ENCODE results near the gene PCSK2. TPM values are rescaled to one million over a fixed set of nuclear protein-coding genes. Genes with fewer than 3 reads are reported as not detected.

Gene PCSK2
- total and polyA plus RNA-seq, 4 donors: 0.08 to 0.14 (median 0.09) TPM; not detected in 1

GRCh38 chr20:17320456-17320855 is 93.6 kb downstream of the PCSK2 start:
- H3K9me3 ChIP-seq (ENCODE audit: control insufficient read depth in 4 of 4, low read length in 3 of 4): peaks cover 0 to 11% (median 0%) of the 10 kb centered on the region in 4 donors
- WGBS: 76% methylated on average over 2 of the region's 2 CpGs
- H3K27me3 ChIP-seq (ENCODE audit: control insufficient read depth in 4 of 4, insufficient read depth in 4 of 4, low read length in 3 of 4): peaks cover 0 to 6% (median 2%) of the 10 kb centered on the region in 4 donors
- no peak overlapping the region for H3K9ac ChIP-seq (ENCODE audit: low read depth in 1 of 2, low read length in 2 of 2)
- no peak for DNase-seq (ENCODE audit: low spot score)
- no peak for TF ChIP-seq MAX (IDR thresholded peaks at IDR 0.05)
- H3K36me3 ChIP-seq (ENCODE audit: control insufficient read depth in 4 of 4, insufficient read depth in 3 of 4, low read depth in 1 of 4, low read length in 3 of 4): no peaks in the 10 kb centered on the region
- peaks cover 0 to 1% (median 0%) of the 10 kb centered on the region in 4 donors for H3K4me1 ChIP-seq (ENCODE audit: control insufficient read depth in 4 of 4, insufficient read depth in 4 of 4, low read length in 3 of 4)
- no peak overlapping the region for H3K4me3 ChIP-seq (ENCODE audit: low read depth in 1 of 3, low read length in 3 of 3)
- H3K27ac ChIP-seq (ENCODE audit: low read depth in 1 of 2, low read length in 2 of 2): no peak overlapping the region

- TF ChIP-seq GABPA (IDR thresholded peaks at IDR 0.05 in 1 of 2, conservative IDR thresholded peaks at IDR 0.05 in 1 of 2): no peak
- TF ChIP-seq TAF1 (conservative IDR thresholded peaks at IDR 0.05): no peak
- no peak for TF ChIP-seq RXRA (IDR thresholded peaks at IDR 0.05)
- TF ChIP-seq EGR1 (IDR thresholded peaks at IDR 0.05; ENCODE audit: low read depth in 2 of 2): no peak
- no peak for TF ChIP-seq NR2F2 (IDR thresholded peaks at IDR 0.05)
- no peak for TF ChIP-seq YY1 (IDR thresholded peaks at IDR 0.05)
- TF ChIP-seq CTCF (IDR thresholded peaks at IDR 0.05; ENCODE audit: low read depth, low read length, missing input control): no peak
- TF ChIP-seq ZBTB33 (IDR thresholded peaks at IDR 0.05): no peak
- no peak for TF ChIP-seq SP1 (IDR thresholded peaks at IDR 0.05)
- no peak for TF ChIP-seq RAD21 (IDR thresholded peaks at IDR 0.05)
- no peak for TF ChIP-seq FOXA1 (IDR thresholded peaks at IDR 0.05)
- no peak for TF ChIP-seq REST (IDR thresholded peaks at IDR 0.05)
- no peak for TF ChIP-seq MAX (IDR thresholded peaks at IDR 0.05)
- no peak for TF ChIP-seq HNF4A (conservative IDR thresholded peaks at IDR 0.05)
- TF ChIP-seq JUND (IDR thresholded peaks at IDR 0.05): no peak
- TF ChIP-seq FOXA2 (IDR thresholded peaks at IDR 0.05): no peak
- no peak for TF ChIP-seq HNF4G (IDR thresholded peaks at IDR 0.05)
- TF ChIP-seq, protein P1, sequence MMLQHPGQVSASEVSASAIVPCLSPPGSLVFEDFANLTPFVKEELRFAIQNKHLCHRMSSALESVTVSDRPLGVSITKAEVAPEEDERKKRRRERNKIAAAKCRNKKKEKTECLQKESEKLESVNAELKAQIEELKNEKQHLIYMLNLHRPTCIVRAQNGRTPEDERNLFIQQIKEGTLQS (IDR thresholded peaks at IDR 0.05): no peak
Observed at GRCh38 chr20:17326096-17326495, 99.3 kb downstream of the PCSK2 start.

More at GRCh38 chr20:17326096-17326495, 99.3 kb downstream of the PCSK2 start:
- DNase-seq (ENCODE audit: low spot score): no peak
- H3K9ac ChIP-seq (ENCODE audit: low read depth in 1 of 2, low read length in 2 of 2): no peak overlapping the region
- peaks cover 0 to 11% (median 1%) of the 10 kb centered on the region in 4 donors for H3K27me3 ChIP-seq (ENCODE audit: control insufficient read depth in 4 of 4, insufficient read depth in 4 of 4, low read length in 3 of 4)
- 72% methylated on average over 2 of the region's 2 CpGs for WGBS
- peaks cover 0 to 16% (median 0%) of the 10 kb centered on the region in 4 donors for H3K9me3 ChIP-seq (ENCODE audit: control insufficient read depth in 4 of 4, low read length in 3 of 4)
- H3K27ac ChIP-seq (ENCODE audit: low read depth in 1 of 2, low read length in 2 of 2): no peak overlapping the region
- H3K36me3 ChIP-seq (ENCODE audit: control insufficient read depth in 4 of 4, insufficient read depth in 3 of 4, low read depth in 1 of 4, low read length in 3 of 4): no peaks in the 10 kb centered on the region
- H3K4me3 ChIP-seq (ENCODE audit: low read depth in 1 of 3, low read length in 3 of 3): no peak overlapping the region
- no peaks in the 10 kb centered on the region for H3K4me1 ChIP-seq (ENCODE audit: control insufficient read depth in 4 of 4, insufficient read depth in 4 of 4, low read length in 3 of 4)

All from liver (tissue), 9 donors.